GM10847 (cell line): ENCODE measurements around the gene ARFIP1.

Experiments used
- POLR2A ChIP-seq: IDR thresholded peaks from 2 replicates; pipeline ENCODE4 v1.6.1; 2011; ENCODE audit not compliant: insufficient read length; ENCODE audit errors: extremely low read depth

ARFIP1 gene

GRCh38 chr4:152778656-152779512, 870 bp upstream of the ARFIP1 start:
- TF ChIP-seq POLR2A, result no peak

GRCh38 chr4:152780267-152780778, 569 bp downstream of the ARFIP1 start:
- no peak for TF ChIP-seq POLR2A

GRCh38 chr4:152784490-152785350, 5.0 kb downstream of the ARFIP1 start:
- no peak for TF ChIP-seq POLR2A

GRCh38 chr4:152785639-152786615, 6.2 kb downstream of the ARFIP1 start:
- TF ChIP-seq POLR2A, result no peak

- TF ChIP-seq POLR2A, result no peak
Observed at GRCh38 chr4:152786627-152787026, 6.9 kb downstream of the ARFIP1 start.

- no peak for TF ChIP-seq POLR2A
Observed at GRCh38 chr4:152795891-152796290, 16.1 kb downstream of the ARFIP1 start.

- no peak for TF ChIP-seq POLR2A
Observed at GRCh38 chr4:152803541-152803940, 23.8 kb downstream of the ARFIP1 start.

- no peak for TF ChIP-seq POLR2A
Observed at GRCh38 chr4:152805071-152805650, 25.4 kb downstream of the ARFIP1 start.

GRCh38 chr4:152805818-152806217, 26.1 kb downstream of the ARFIP1 start:
- no peak for TF ChIP-seq POLR2A

- no peak for TF ChIP-seq POLR2A
Observed at GRCh38 chr4:152806501-152807125, 26.9 kb downstream of the ARFIP1 start.

- no peak for TF ChIP-seq POLR2A
Observed at GRCh38 chr4:152807294-152807829, 27.6 kb downstream of the ARFIP1 start.

GRCh38 chr4:152808670-152809069, 28.9 kb downstream of the ARFIP1 start:
- TF ChIP-seq POLR2A, result no peak

GRCh38 chr4:152810715-152811287, 31.0 kb downstream of the ARFIP1 start:
- TF ChIP-seq POLR2A, result no peak
